PFSK-1 (cell line): ENCODE measurements around the gene HOXA9.

Experiments
- POLR2AphosphoS5 ChIP-seq: IDR thresholded peaks from 2 replicates; pipeline ENCODE4 v1.6.1; 2012; ENCODE audit warnings: low read depth, mild to moderate bottlenecking, control low read depth, low read length, moderate library complexity
- REST ChIP-seq, 2 experiments: IDR thresholded peaks; 2 replicates each; pipeline versions ENCODE4 v1.6.1 to v1.8.0; 2011 to 2012; ENCODE audit warnings: low read depth in 2 of 2, low read length in 2 of 2, control low read depth in 1 of 2, inconsistent platforms in 1 of 2, mild to moderate bottlenecking in 1 of 2, moderate library complexity in 1 of 2; ENCODE audit not compliant: insufficient read depth in 1 of 2
- TAF1 ChIP-seq: IDR thresholded peaks from 2 replicates; pipeline ENCODE4 v1.6.1; 2012; ENCODE audit warnings: low read length, control low read depth, borderline replicate concordance; ENCODE audit not compliant: insufficient read depth

GRCh38 chr7:27153526-27153925 lies 11.8 kb downstream of the HOXA9 start:
- TF ChIP-seq REST (IDR thresholded peaks at IDR 0.05; ENCODE audit: insufficient read depth in 1 of 2, low read depth in 2 of 2, low read length in 2 of 2) (no peak), TAF1 (no peak), POLR2AphosphoS5 (no peak)
